OCI-LY1 (cell line): Measurements from ENCODE around the gene NARF.

Experiments used
- H2AFZ ChIP-seq: fragments of 200-600 bp; sonication (generic), shearing (Covaris generic); 2 replicates; pipeline ENCODE4 v1.6.0; 2014; ENCODE audit warnings: antibody characterized with exemption, mild to moderate bottlenecking, low read length
- H3F3A ChIP-seq: fragments of 200-600 bp; sonication (generic), shearing (Covaris generic); 2 replicates; pipeline ENCODE4 v1.6.0; 2014; ENCODE audit warnings: mild to moderate bottlenecking, antibody characterized with exemption, low read length, moderate library complexity; ENCODE audit not compliant: insufficient read depth
- H3K27ac ChIP-seq: fragments of 200-600 bp; sonication (generic); 2 replicates; pipeline ENCODE4 v1.5.1; 2014; ENCODE audit warnings: low read length, mixed run types, mild to moderate bottlenecking, low read depth; ENCODE audit not compliant: poor library complexity, severe bottlenecking
- H3K27me3 ChIP-seq: fragments of 200-600 bp; sonication (generic); 2 replicates; pipeline ENCODE4 v1.6.0; 2014; ENCODE audit warnings: antibody characterized with exemption, mild to moderate bottlenecking, low read length, moderate library complexity; ENCODE audit not compliant: insufficient read depth
- H3K36me3 ChIP-seq: fragments of 200-600 bp; sonication (generic); 2 replicates; pipeline ENCODE4 v1.6.1; 2014; ENCODE audit warnings: mild to moderate bottlenecking, antibody characterized with exemption, low read length, moderate library complexity, mixed read lengths; ENCODE audit not compliant: insufficient read depth
- H3K4me1 ChIP-seq: fragments of 200-600 bp; sonication (generic); 2 replicates; pipeline ENCODE4 v1.5.1; 2014; ENCODE audit warnings: mild to moderate bottlenecking, low read length, moderate library complexity; ENCODE audit not compliant: insufficient read depth, severe bottlenecking
- H3K4me2 ChIP-seq: fragments of 200-600 bp; sonication (generic), shearing (Covaris generic); 2 replicates; pipeline ENCODE4 v1.6.1; 2014; ENCODE audit warnings: low read length
- H3K4me3 ChIP-seq: fragments of 200-600 bp; sonication (generic); 2 replicates; pipeline ENCODE4 v1.5.1; 2014; ENCODE audit warnings: low read length, low read depth, mild to moderate bottlenecking, mixed read lengths; ENCODE audit not compliant: poor library complexity, severe bottlenecking
- H3K79me2 ChIP-seq: fragments of 200-600 bp; shearing (Covaris generic); 2 replicates; pipeline ENCODE4 v1.6.1; 2016; ENCODE audit warnings: mixed run types, low read length, mixed read lengths; ENCODE audit not compliant: insufficient read depth
- H3K9ac ChIP-seq: fragments of 200-600 bp; sonication (generic), shearing (Covaris generic); 2 replicates; pipeline ENCODE4 v1.6.1; 2014; ENCODE audit warnings: mild to moderate bottlenecking, low read length, mixed read lengths
- H3K9me2 ChIP-seq: fragments of 200-600 bp; sonication (generic), shearing (Covaris generic); 2 replicates; pipeline ENCODE4 v1.6.1; 2014; ENCODE audit warnings: low read depth, mild to moderate bottlenecking, low read length, mixed read lengths
- H3K9me3 ChIP-seq: fragments of 200-600 bp; shearing (Covaris generic); 2 replicates; pipeline ENCODE4 v1.6.1; 2014; ENCODE audit warnings: low read length, mixed read lengths
- H4K20me1 ChIP-seq: fragments of 200-600 bp; sonication (generic), shearing (Covaris generic); 2 replicates; pipeline ENCODE4 v1.6.0; 2016; ENCODE audit warnings: mild to moderate bottlenecking, low read length; ENCODE audit not compliant: insufficient read depth
- CTCF ChIP-seq: fragments of 200-600 bp; sonication (generic), shearing (Covaris generic); IDR thresholded peaks from 2 replicates; pipeline ENCODE4 v1.5.1; 2017; ENCODE audit warnings: mild to moderate bottlenecking, antibody characterized with exemption, low read length, moderate library complexity, mixed read lengths
- EZH2 ChIP-seq: fragments of 200-600 bp; sonication (generic), shearing (Covaris generic); IDR thresholded peaks from 2 replicates; pipeline ENCODE4 v1.8.0; 2017; ENCODE audit warnings: borderline replicate concordance, mixed run types, mild to moderate bottlenecking, antibody characterized with exemption, low read length, moderate library complexity, mixed read lengths

The NARF gene

GRCh38 chr17:82529914-82530300, 71.4 kb downstream of the NARF start:
- Histone ChIP-seq H3K4me1 (peaks cover 59% of the 10 kb centered on the region), H3K4me2 (no peak overlapping the region), H3K27me3 (no peaks in the 10 kb centered on the region), H3K9me2 (no peaks in the 10 kb centered on the region), H2AFZ (no peak overlapping the region), H3K79me2 (peaks cover 99% of the 10 kb centered on the region), H3K9ac (no peak overlapping the region), H3K27ac (no peak overlapping the region), H3K36me3 (peaks cover 16% of the 10 kb centered on the region; the same call in 1 of the 2 replicates), H4K20me1 (0 out of 2 replicates have a peak, but pooled peaks cover 3% of the 10 kb centered on the region), H3K4me3 (no peak overlapping the region), H3F3A (no peaks in the 10 kb centered on the region), H3K9me3 (no peaks in the 10 kb centered on the region)
- TF ChIP-seq EZH2 = no peak
- no peak for TF ChIP-seq CTCF

GRCh38 chr17:82531431-82531881, 72.9 kb downstream of the NARF start:
- Histone ChIP-seq H3K4me3 (no peak overlapping the region), H3K27ac (peak overlapping the region; percentile 44), H3K4me2 (peak overlapping the region; percentile 40)

GRCh38 chr17:82534401-82534812, 75.9 kb downstream of the NARF start:
- no peaks in the 10 kb centered on the region for H3K9me3 ChIP-seq
- no peak overlapping the region for H3K9ac ChIP-seq
- no peak overlapping the region for H3K4me3 ChIP-seq
- H3K4me1 ChIP-seq = peaks cover 70% of the 10 kb centered on the region
- no peak overlapping the region; the same call in 1 of the 2 replicates for H3K4me2 ChIP-seq
- peak overlapping the region; percentile 71 for H3K27ac ChIP-seq
- peaks cover 17% of the 10 kb centered on the region; the same call in 1 of the 2 replicates for H3K36me3 ChIP-seq
- 0 out of 2 replicates have a peak, but pooled peaks cover 3% of the 10 kb centered on the region for H4K20me1 ChIP-seq
- no peaks in the 10 kb centered on the region for H3K27me3 ChIP-seq
- no peaks in the 10 kb centered on the region for H3F3A ChIP-seq
- H2AFZ ChIP-seq = no peak overlapping the region
- H3K79me2 ChIP-seq = peaks cover 100% of the 10 kb centered on the region
- H3K9me2 ChIP-seq = no peaks in the 10 kb centered on the region
- TF ChIP-seq CTCF (no peak), EZH2 (no peak)

More at GRCh38 chr17:82531431-82531881, 72.9 kb downstream of the NARF start:
- Histone ChIP-seq H3K9me2 (no peaks in the 10 kb centered on the region), H2AFZ (no peak overlapping the region), H4K20me1 (0 out of 2 replicates have a peak, but pooled peaks cover 3% of the 10 kb centered on the region), H3K4me1 (peaks cover 75% of the 10 kb centered on the region), H3K9me3 (no peaks in the 10 kb centered on the region), H3K27me3 (no peaks in the 10 kb centered on the region), H3F3A (no peaks in the 10 kb centered on the region), H3K79me2 (peaks cover 99% of the 10 kb centered on the region), H3K9ac (peak overlapping the region; percentile 8; the same call in 1 of the 2 replicates), H3K36me3 (peaks cover 11% of the 10 kb centered on the region; the same call in 1 of the 2 replicates)
- TF ChIP-seq EZH2 (no peak), CTCF (no peak)
